Gastroesophageal sphincter (tissue), 4 donors: ENCODE measurements around the gene C1orf74. TPM values are rescaled to one million over a fixed set of nuclear protein-coding genes. Genes with fewer than 3 reads are reported as not detected.

Source experiments
- ATAC-seq: fragments of 150-250 bp; one replicate; pipeline ENCODE4 v1.9.1; 2016; ENCODE audit warnings: mild to moderate bottlenecking, moderate library complexity
- H3K27ac ChIP-seq, 4 donors: fragments of 200-600 bp; sonication (generic) in 3 of 4; 1 replicate in 3 of 4; 2 replicates in 1 of 4; pipeline ENCODE4 v1.5.1; 2016 to 2019
- H3K27me3 ChIP-seq: fragments of 200-600 bp; sonication (generic); one replicate; pipeline ENCODE4 v1.5.1; 2019
- H3K36me3 ChIP-seq, 2 donors: fragments of 200-600 bp; sonication (generic); one replicate each; pipeline ENCODE4 v1.5.1; 2019; ENCODE audit warnings: control low read depth in 1 of 2
- H3K4me1 ChIP-seq, 3 donors: fragments of 200-600 bp; sonication (generic); 1 replicate in 2 of 3; 2 replicates in 1 of 3; pipeline ENCODE4 v1.5.1; 2016 to 2019; ENCODE audit warnings: control low read depth in 2 of 3
- H3K4me3 ChIP-seq, 2 donors: fragments of 200-600 bp; sonication (generic); one replicate each; pipeline ENCODE4 v1.5.1; 2019; ENCODE audit warnings: mild to moderate bottlenecking in 1 of 2, moderate library complexity in 1 of 2
- H3K9me3 ChIP-seq, 3 donors: fragments of 200-600 bp; sonication (generic); one replicate each; pipeline ENCODE4 v1.5.1; 2017 to 2019; ENCODE audit warnings: control low read depth in 2 of 3
- EP300 ChIP-seq: sonication (generic); formaldehyde crosslinking; IDR thresholded peaks from one replicate; pipeline ENCODE4 v1.6.1; 2017; ENCODE audit warnings: antibody characterized with exemption, mild to moderate bottlenecking
- POLR2A ChIP-seq, 2 donors: fragments of 450-650 bp; IDR thresholded peaks; one replicate each; pipeline ENCODE4 v1.6.1; 2017; ENCODE audit warnings: antibody characterized with exemption in 2 of 2, mild to moderate bottlenecking in 2 of 2, moderate library complexity in 1 of 2
- POLR2AphosphoS5 ChIP-seq: sonication (generic); formaldehyde crosslinking; IDR thresholded peaks from one replicate; pipeline ENCODE4 v1.6.1; 2017; ENCODE audit warnings: antibody characterized with exemption
- WGBS, 2 donors: methylation state at CpG; one replicate each; pipeline ENCODE4 v1.1.5; 2018; ENCODE audit warnings: low coverage in 1 of 2; 5-methylcytosine and 5-hydroxymethylcytosine counted together
- total RNA-seq, 4 donors: library from RNA; depleted of rRNA; stranded (reverse); fragments of >200 nt; gene quantifications; one replicate each; pipeline ENCODE4 v1.1.0, GENCODE V29; 2016
- TF ChIP-seq, protein P1 (sequence below), 4 experiments: fragments of 200-600 bp in 2 of 4; fragments of 450-650 bp in 2 of 4; sonication (generic) in 1 of 4; IDR thresholded peaks; one replicate each; pipeline ENCODE4 v1.5.1; 2017 to 2019; ENCODE audit warnings: antibody characterized with exemption in 4 of 4, mild to moderate bottlenecking in 2 of 4, moderate library complexity in 2 of 4

The C1orf74 gene
- total RNA-seq, 4 donors from 2014 or later, result 0.64 to 1.3 (median 0.87) TPM

DNA sequence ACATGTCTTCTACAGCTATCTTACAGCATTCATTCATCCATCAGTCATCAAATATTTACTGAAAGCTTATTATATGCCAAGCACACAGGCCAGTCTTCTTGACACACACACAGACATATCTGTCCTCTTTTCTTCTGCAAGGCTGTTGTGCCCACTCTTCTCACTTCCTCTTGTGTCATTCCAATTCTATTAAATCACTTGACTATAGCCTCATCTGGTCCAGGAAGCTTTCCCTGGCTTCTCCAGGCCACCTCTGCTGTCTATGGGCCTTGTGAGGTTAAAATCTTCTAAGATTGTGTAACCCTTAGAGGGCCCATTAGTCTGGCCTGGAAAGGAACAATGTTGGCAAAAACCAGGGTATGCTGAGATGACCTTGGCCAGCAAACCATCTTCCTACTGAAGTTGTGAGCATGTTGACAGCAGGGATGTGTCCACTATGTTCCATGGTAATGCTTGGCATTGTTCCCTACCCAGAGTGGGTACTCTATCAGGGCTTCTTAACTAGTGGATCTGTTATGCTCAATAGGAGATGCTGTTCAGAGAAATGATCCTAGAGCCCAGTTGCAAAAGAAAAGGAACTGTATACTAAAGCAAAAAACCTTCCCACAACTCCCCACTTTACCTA, 23.2 kb downstream of the C1orf74 start:
- Histone ChIP-seq H3K4me3 (no peak overlapping the region), H3K27ac (no peak overlapping the region), H3K27me3 (no peaks in the 10 kb centered on the region), H3K4me1 (peaks cover 0 to 6% (median 0%) of the 10 kb centered on the region in 3 donors), H3K9me3 (no peaks in the 10 kb centered on the region), H3K36me3 (no peaks in the 10 kb centered on the region)
- TF ChIP-seq POLR2AphosphoS5, result peak; percentile 32
- no peak for TF ChIP-seq POLR2A (IDR thresholded peaks at IDR 0.05)
- peak; percentile 53 for ATAC-seq

DNA sequence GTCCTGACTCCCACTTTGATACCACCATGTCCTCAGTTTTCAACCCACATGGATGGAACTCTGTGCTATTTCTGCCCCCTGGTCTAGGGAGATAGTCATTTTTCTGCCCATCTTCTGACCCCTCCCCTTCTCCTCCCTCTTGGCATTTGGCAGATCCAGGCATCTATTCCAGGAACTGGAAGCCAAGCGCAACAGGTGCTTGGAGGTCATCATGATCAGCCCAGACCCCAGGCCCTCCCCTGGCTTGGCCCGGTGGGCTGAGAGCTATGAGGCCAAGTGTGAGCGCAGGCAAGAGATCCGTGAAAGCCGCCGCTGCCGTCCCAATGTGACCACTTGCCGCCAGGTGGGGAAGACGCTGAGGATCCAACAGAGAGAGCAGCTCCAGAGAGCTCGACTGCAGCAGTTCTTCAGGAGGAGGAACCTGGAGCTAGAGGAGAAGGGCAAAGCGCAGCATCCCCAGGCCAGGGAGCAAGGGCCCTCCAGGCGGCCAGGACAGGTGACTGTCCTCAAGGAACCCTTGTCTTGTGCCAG, 24.5 kb downstream of the C1orf74 start:
- Histone ChIP-seq H3K4me3 (no peak overlapping the region), H3K27me3 (no peaks in the 10 kb centered on the region), H3K4me1 (peaks cover 0 to 6% (median 0%) of the 10 kb centered on the region in 3 donors), H3K36me3 (no peaks in the 10 kb centered on the region), H3K9me3 (no peaks in the 10 kb centered on the region), H3K27ac (no peak overlapping the region)
- TF ChIP-seq POLR2A (IDR thresholded peaks at IDR 0.05), result no peak
- TF ChIP-seq EP300, result no peak
- TF ChIP-seq POLR2AphosphoS5, result no peak
- TF ChIP-seq, protein P1, sequence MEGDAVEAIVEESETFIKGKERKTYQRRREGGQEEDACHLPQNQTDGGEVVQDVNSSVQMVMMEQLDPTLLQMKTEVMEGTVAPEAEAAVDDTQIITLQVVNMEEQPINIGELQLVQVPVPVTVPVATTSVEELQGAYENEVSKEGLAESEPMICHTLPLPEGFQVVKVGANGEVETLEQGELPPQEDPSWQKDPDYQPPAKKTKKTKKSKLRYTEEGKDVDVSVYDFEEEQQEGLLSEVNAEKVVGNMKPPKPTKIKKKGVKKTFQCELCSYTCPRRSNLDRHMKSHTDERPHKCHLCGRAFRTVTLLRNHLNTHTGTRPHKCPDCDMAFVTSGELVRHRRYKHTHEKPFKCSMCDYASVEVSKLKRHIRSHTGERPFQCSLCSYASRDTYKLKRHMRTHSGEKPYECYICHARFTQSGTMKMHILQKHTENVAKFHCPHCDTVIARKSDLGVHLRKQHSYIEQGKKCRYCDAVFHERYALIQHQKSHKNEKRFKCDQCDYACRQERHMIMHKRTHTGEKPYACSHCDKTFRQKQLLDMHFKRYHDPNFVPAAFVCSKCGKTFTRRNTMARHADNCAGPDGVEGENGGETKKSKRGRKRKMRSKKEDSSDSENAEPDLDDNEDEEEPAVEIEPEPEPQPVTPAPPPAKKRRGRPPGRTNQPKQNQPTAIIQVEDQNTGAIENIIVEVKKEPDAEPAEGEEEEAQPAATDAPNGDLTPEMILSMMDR (IDR thresholded peaks at IDR 0.05), result no peak
- no peak for ATAC-seq
- WGBS, 2 donors, result no CpG with 5 or more reads among the region's 12 CpGs

DNA sequence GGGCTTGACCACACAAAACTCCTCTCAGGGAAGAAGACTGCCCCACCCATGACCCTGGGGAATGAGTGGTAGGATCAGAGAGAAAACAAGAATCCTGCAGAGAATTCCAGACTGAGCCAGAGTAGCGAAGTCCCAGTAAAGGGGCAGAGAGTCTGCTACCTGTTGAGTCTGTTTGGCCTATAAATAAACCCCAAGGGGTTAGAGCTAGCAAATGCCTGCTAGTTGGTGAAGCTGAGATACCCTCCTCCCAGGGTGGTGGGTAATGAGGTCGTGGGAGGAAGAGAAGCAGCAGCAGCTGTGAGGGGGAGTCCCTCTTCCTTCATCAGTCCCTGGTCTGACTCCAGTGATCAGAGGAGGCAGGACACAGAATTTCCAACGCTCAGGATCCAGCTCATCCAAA, 26.0 kb downstream of the C1orf74 start:
- Histone ChIP-seq H3K27me3 (no peaks in the 10 kb centered on the region), H3K9me3 (no peaks in the 10 kb centered on the region), H3K4me3 (no peak overlapping the region), H3K4me1 (peaks cover 0 to 6% (median 0%) of the 10 kb centered on the region in 3 donors), H3K27ac (no peak overlapping the region), H3K36me3 (no peaks in the 10 kb centered on the region)
- TF ChIP-seq POLR2A (IDR thresholded peaks at IDR 0.05) (no peak), POLR2AphosphoS5 (no peak), EP300 (no peak)
- TF ChIP-seq, protein P1 (IDR thresholded peaks at IDR 0.05), result no peak
- WGBS, 2 donors, result 100% methylated on average over 2 of the region's 3 CpGs; no CpG with 5 or more reads in 1 of the 2 donors
- no peak for ATAC-seq

DNA sequence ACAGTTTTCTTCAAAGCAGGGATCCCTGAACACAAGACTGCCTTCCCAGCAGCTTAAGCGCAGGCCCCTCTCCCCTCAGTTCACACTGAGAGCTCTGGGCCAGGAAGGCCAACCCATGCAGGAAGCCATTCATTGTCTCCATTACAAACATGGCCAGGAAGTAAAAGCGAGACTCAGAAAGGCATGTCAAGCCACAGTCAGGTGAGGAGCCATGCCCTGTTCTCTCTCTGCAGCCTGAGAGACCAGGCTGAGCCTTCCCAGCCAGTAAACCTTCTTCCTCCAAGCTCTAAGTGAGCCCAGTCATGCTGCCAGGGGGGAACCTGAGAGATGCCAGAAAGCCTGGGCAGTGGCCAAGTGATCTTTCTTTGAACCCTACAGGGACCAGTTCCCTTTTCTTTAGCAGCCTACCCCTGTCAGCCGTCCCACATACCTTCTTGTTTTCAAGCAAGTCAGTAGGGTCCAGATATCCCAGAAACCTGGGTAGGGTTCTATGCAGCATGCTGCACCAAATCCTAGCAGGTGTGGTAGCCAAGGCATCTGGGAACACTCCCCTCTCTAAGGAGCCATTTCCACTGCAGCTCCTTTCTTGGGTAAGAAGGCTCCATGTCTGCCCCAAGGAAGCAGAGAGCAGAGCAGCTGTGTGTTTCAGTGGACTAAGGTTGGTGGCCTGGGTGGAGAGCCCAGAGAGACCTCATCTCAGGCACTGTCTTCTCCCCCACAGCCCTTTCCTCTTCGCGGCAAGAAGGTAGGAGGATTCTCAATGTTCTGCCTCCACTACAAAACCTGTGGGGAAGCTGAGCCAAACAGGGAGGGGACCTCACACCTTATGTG, 27.5 kb downstream of the C1orf74 start:
- Histone ChIP-seq H3K27ac (peak overlapping the region in 1 of 4 donors; percentile 22), H3K9me3 (no peaks in the 10 kb centered on the region), H3K27me3 (no peaks in the 10 kb centered on the region), H3K4me3 (peak overlapping the region in 1 of 2 donors; percentile 12), H3K36me3 (no peaks in the 10 kb centered on the region), H3K4me1 (peaks cover 0 to 6% (median 0%) of the 10 kb centered on the region in 3 donors)
- TF ChIP-seq EP300 (no peak), POLR2A (IDR thresholded peaks at IDR 0.05) (no peak), POLR2AphosphoS5 (no peak)
- TF ChIP-seq, protein P1 (IDR thresholded peaks at IDR 0.05), result no peak
- WGBS, 2 donors, result 80 to 83% methylated on average over 1 of the region's 5 CpGs
- ATAC-seq, result no peak

DNA sequence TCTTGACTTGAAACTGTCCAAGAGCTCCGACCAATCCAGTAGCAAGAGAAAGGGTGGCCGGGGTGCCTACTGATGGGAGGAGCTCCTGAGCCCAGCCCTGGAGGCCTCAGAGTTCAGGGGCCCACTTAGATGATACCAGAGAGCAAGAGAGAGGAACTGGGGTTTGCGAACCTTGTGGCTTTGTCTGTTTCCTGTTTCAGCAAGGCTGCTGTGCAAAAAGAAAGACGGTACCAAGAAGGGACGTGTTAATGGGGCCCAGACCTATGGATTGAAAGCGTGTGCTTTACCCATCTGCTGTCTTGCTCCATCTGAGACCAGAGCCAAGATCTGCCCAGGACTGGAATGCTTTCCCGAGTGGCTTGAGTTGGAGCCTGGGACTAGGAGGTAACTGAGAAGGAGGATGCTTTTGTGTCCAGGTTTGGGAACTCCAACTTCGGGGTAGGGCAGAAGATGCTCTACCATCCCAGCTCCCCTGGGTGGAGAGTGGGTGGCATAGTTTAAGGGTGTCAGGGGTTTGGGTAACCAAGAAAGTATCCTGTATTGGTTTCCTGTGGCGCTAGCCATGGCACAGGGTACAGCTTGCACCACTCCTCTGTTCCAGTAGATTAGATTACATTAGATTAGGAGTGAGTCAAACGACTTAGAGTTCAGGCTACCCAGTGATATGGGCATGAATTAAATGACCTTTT, 28.3 kb downstream of the C1orf74 start, which contains the start of gene TRAF3IP3:
Gene TRAF3IP3, plus strand, starts transcription at position 128 of the 689 bp plus-strand sequence. CDS start 3,987 bp downstream, outside the sequence.
- no peaks in the 10 kb centered on the region for H3K36me3 ChIP-seq
- no peaks in the 10 kb centered on the region for H3K27me3 ChIP-seq
- peaks cover 0 to 2% (median 0%) of the 10 kb centered on the region in 3 donors for H3K4me1 ChIP-seq
- peak within 1 kb of the TSS in 1 of 4 donors; percentile 22 for H3K27ac ChIP-seq
- no peak for ATAC-seq
- no peaks in the 10 kb centered on the region for H3K9me3 ChIP-seq
- H3K4me3 ChIP-seq, result peak within 1 kb of the TSS in 1 of 2 donors; percentile 12
- no peak for TF ChIP-seq EP300
- no peak for TF ChIP-seq POLR2A (IDR thresholded peaks at IDR 0.05)
- TF ChIP-seq, protein P1 (IDR thresholded peaks at IDR 0.05), result no peak
- TF ChIP-seq POLR2AphosphoS5, result no peak
- 56 to 91% methylated on average over 4 to 5 of the region's 10 CpGs for WGBS, 2 donors
